Measurements from ENCODE around the gene CENPI. TPM values are rescaled to one million over a fixed set of nuclear protein-coding genes. Genes with fewer than 3 reads are reported as not detected.
"Not testable (repeated sequence)": the region's sequence is repeated elsewhere in the genome, so short reads cannot be mapped to it uniquely, and the experiment has no call there.

Gene CENPI
- total RNA-seq (0.66 TPM), polyA plus RNA-seq (ENCODE audit: insufficient read depth, low read depth, low replicate concordance) (not detected)
- long read RNA-seq, donor 1, result 0 reads
- long read RNA-seq, donor 2, result 0 reads
- long read RNA-seq, donor 3, result 0 reads
- long read RNA-seq, donor 4, result 0 reads
- long read RNA-seq, donor 5, result 0 reads
- long read RNA-seq, donor 6, partial matches to known transcripts, result 0 of 1 reads
- long read RNA-seq, donor 6, other reads (novel, unspliced or antisense), result 0 of 1 reads
- long read RNA-seq, donor 7, result 0 reads
- long read RNA-seq, donor 8, result 0 reads
- long read RNA-seq, donor 9, result 0 reads
- long read RNA-seq, donor 10, result 0 reads

DNA sequence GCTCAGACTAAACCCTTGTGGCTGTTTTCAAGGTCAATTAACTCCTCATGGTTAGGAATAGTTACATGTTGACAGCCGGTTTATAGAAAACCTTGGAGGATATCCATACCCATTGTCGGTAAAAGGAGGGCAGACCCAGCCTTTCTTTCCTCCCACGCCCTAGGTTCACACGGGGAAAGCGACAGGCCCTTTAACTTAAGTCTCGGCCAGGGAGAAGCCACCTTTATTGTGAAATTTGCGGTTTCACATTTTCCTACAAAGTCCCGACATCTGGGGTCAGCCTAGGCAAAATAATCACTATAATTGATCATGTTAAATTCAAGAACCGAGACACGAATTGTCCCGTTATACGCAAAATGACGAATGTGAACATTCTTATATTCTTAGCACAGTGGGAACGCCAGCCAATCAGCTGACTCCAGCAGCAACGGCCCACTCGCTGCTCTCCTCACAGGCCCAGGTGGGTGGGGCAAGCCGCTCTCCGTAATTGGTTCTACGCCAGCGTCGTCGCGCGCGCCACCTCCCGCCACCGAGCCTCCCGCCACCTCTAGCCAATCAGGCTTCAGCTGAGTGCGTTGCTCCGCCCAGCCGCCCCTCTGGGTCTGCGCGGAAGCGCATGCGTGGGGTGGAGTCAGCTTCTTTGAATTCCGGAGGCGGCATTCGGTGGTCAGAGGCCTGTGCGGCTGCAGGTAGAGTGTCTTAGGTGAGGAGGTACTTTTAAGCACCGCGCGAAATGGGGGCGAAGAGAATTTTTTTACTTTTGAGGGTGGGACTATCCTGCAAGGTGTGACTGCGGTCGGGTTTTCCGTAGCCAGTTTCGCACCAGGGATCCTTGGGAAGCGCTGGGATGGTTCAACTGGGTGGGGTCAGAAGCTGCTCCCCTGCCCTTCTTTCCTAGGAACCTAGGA is at the start of gene CENPI:
Gene CENPI, plus strand, starts transcription at position 659 of the 908 bp plus-strand sequence. CDS start 2,867 bp downstream, outside the sequence.
- FAIRE-seq, result peak; percentile 99
- peak within 1 kb of the TSS; percentile 43 to 55 for H3K27ac ChIP-seq (ENCODE audit: low read depth in 2 of 2, low read length in 2 of 2)
- no peaks in the 10 kb centered on the region for H3K36me3 ChIP-seq (ENCODE audit: control insufficient read depth in 2 of 3, insufficient read depth in 3 of 3, low read length in 3 of 3)
- H3K9me3 ChIP-seq (ENCODE audit: control insufficient read depth in 2 of 3, insufficient read depth in 1 of 3, low read length in 3 of 3), result no peaks in the 10 kb centered on the region
- DNase-seq, result peak; percentile 94 to 97 (median 96)
- no peaks in the 10 kb centered on the region for H3K4me1 ChIP-seq (ENCODE audit: control insufficient read depth in 2 of 3, insufficient read depth in 2 of 3, low read depth in 1 of 3, low read length in 3 of 3)
- no peaks in the 10 kb centered on the region for H3K27me3 ChIP-seq (ENCODE audit: control insufficient read depth, insufficient read depth, low read length)
- H3K4me3 ChIP-seq (ENCODE audit: low read length in 3 of 3), result peak within 1 kb of the TSS; percentile 74 to 85 (median 80)
- intact Hi-C loops (cut with DNase I), result no loop called here
- TF ChIP-seq CTCF (IDR thresholded peaks at IDR 0.05; ENCODE audit: borderline replicate concordance, extremely low read depth, insufficient read depth), result no peak
- H3K9ac ChIP-seq (ENCODE audit: low read length in 3 of 3), result peak within 1 kb of the TSS in 1 of 3 donors; percentile 87

DNA sequence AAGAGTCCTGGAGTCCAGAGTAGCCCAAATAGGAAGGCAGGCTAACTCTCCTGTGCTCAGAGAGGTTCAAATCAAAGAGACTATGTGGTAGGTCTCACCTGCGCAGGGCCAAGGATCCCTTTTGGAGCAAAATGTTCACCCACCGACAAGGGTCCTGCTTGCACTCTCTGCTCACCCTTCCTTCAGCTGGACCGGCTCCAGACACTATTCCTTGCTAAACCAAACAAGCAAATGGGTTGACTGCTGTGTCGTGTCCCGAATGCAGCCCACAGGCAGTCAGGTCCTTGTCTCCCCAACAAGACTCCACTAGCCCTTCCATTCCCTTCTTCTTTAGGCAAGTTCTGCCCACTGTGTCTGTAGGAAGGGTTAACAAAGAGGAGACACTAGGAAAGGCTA is 46.9 kb upstream of the CENPI start:
- no peaks in the 10 kb centered on the region for H3K36me3 ChIP-seq (ENCODE audit: control insufficient read depth in 2 of 3, insufficient read depth in 3 of 3, low read length in 3 of 3)

GRCh38 chrX:101051549-101052302 is 46.3 kb upstream of the CENPI start, which contains the start of gene TRMT2B:
TSS of gene TRMT2B (minus strand) at chrX:101052111. CDS start at chrX:101042289, 9,822 bp downstream.
- Histone ChIP-seq H3K36me3 (ENCODE audit: control insufficient read depth in 2 of 3, insufficient read depth in 3 of 3, low read length in 3 of 3) (no peaks in the 10 kb centered on the region), H3K9ac (ENCODE audit: low read length in 3 of 3) (peak within 1 kb of the TSS; percentile 51 to 81 (median 60)), H3K27ac (ENCODE audit: low read depth in 2 of 2, low read length in 2 of 2) (peak within 1 kb of the TSS; percentile 63 to 86), H3K4me1 (ENCODE audit: control insufficient read depth in 2 of 3, insufficient read depth in 2 of 3, low read depth in 1 of 3, low read length in 3 of 3) (peaks cover 0 to 3% (median 0%) of the 10 kb centered on the region in 3 donors), H3K9me3 (ENCODE audit: control insufficient read depth in 2 of 3, insufficient read depth in 1 of 3, low read length in 3 of 3) (no peaks in the 10 kb centered on the region), H3K27me3 (ENCODE audit: control insufficient read depth, insufficient read depth, low read length) (no peaks in the 10 kb centered on the region), H3K4me3 (ENCODE audit: low read length in 3 of 3) (peak within 1 kb of the TSS; percentile 47 to 89 (median 87))
- no peak for TF ChIP-seq CTCF (IDR thresholded peaks at IDR 0.05; ENCODE audit: borderline replicate concordance, extremely low read depth, insufficient read depth)
- intact Hi-C loops (cut with DNase I), result no loop called here
- peak; percentile 67 to 91 (median 76) for DNase-seq
- no peak for FAIRE-seq

More for the DNA sequence above, 46.9 kb upstream of the CENPI start:
- peaks cover 0 to 3% (median 0%) of the 10 kb centered on the region in 3 donors for H3K4me1 ChIP-seq (ENCODE audit: control insufficient read depth in 2 of 3, insufficient read depth in 2 of 3, low read depth in 1 of 3, low read length in 3 of 3)
- no peaks in the 10 kb centered on the region for H3K27me3 ChIP-seq (ENCODE audit: control insufficient read depth, insufficient read depth, low read length)
- intact Hi-C loops (cut with DNase I), result no loop called here
- peak overlapping the region in 1 of 2 donors; percentile 63 for H3K27ac ChIP-seq (ENCODE audit: low read depth in 2 of 2, low read length in 2 of 2)
- peak overlapping the region; percentile 47 to 89 (median 87) for H3K4me3 ChIP-seq (ENCODE audit: low read length in 3 of 3)
- H3K9me3 ChIP-seq (ENCODE audit: control insufficient read depth in 2 of 3, insufficient read depth in 1 of 3, low read length in 3 of 3), result no peaks in the 10 kb centered on the region
- no peak for FAIRE-seq
- H3K9ac ChIP-seq (ENCODE audit: low read length in 3 of 3), result peak overlapping the region; percentile 38 to 81 (median 60)
- DNase-seq, result no peak
- TF ChIP-seq CTCF (IDR thresholded peaks at IDR 0.05; ENCODE audit: borderline replicate concordance, extremely low read depth, insufficient read depth), result no peak

GRCh38 chrX:101056551-101056950 is 41.5 kb upstream of the CENPI start:
- FAIRE-seq; intact Hi-C loops (cut with DNase I); H3K4me1 ChIP-seq (ENCODE audit: control insufficient read depth in 2 of 3, insufficient read depth in 2 of 3, low read depth in 1 of 3, low read length in 3 of 3); H3K36me3 ChIP-seq (ENCODE audit: control insufficient read depth in 2 of 3, insufficient read depth in 3 of 3, low read length in 3 of 3); DNase-seq; H3K9ac ChIP-seq (ENCODE audit: low read length in 3 of 3); H3K27me3 ChIP-seq (ENCODE audit: control insufficient read depth, insufficient read depth, low read length); H3K4me3 ChIP-seq (ENCODE audit: low read length in 3 of 3); H3K27ac ChIP-seq (ENCODE audit: low read depth in 2 of 2, low read length in 2 of 2); H3K9me3 ChIP-seq (ENCODE audit: control insufficient read depth in 2 of 3, insufficient read depth in 1 of 3, low read length in 3 of 3): not testable (repeated sequence)

All from kidney (tissue), 22 donors.